ENCODE data around the gene PTGIS. TPM values are rescaled to one million over a fixed set of nuclear protein-coding genes. Genes with fewer than 3 reads are reported as not detected.
"Not testable (repeated sequence)": the region's sequence is repeated elsewhere in the genome, so short reads cannot be mapped to it uniquely, and the experiment has no call there.

PTGIS gene
- total RNA-seq, 1 donor from 2014 or later, result 31.3 TPM

GRCh38 chr20:49615401-49616153 lies 47.6 kb upstream of the PTGIS start:
- H3K27me3 Mint-ChIP-seq (ENCODE audit: insufficient read depth, low read depth), result peaks cover 11% of the 10 kb centered on the region
- H3K4me3 Mint-ChIP-seq, result no peak overlapping the region
- H3K4me1 ChIP-seq, result no peaks in the 10 kb centered on the region
- no peak for DNase-seq (ENCODE audit: low spot score)
- H3K27me3 ChIP-seq, result no peaks in the 10 kb centered on the region
- H3K9ac ChIP-seq, result no peak overlapping the region
- H3K79me2 ChIP-seq (ENCODE audit: low read depth), result no peaks in the 10 kb centered on the region
- no peak overlapping the region for H3K27ac Mint-ChIP-seq
- no peak overlapping the region for H3K4me2 ChIP-seq
- no peak overlapping the region for H2AFZ ChIP-seq (replicated peaks)
- H3K36me3 ChIP-seq, result no peaks in the 10 kb centered on the region
- H4K20me1 ChIP-seq (ENCODE audit: low read depth), result no peaks in the 10 kb centered on the region
- H3K9me3 Mint-ChIP-seq, result no peaks in the 10 kb centered on the region
- no peak overlapping the region for H3K4me3 ChIP-seq
- no peak overlapping the region for H3K27ac ChIP-seq
- no peaks in the 10 kb centered on the region for H3F3A ChIP-seq (ENCODE audit: low read depth)
- no peaks in the 10 kb centered on the region for H3K36me3 Mint-ChIP-seq
- H3K4me1 Mint-ChIP-seq, result peaks cover 7% of the 10 kb centered on the region
- H3K9me3 ChIP-seq (ENCODE audit: low read depth), result no peaks in the 10 kb centered on the region
- TF ChIP-seq EZH2 (IDR thresholded peaks at IDR 0.05) (no peak), EZH2phosphoT487 (IDR thresholded peaks at IDR 0.05) (no peak), CTCF (IDR thresholded peaks at IDR 0.05) (no peak)

- H3K27me3 Mint-ChIP-seq (ENCODE audit: insufficient read depth, low read depth), result peaks cover 13% of the 10 kb centered on the region
- not testable (repeated sequence) for H3K9me3 ChIP-seq (ENCODE audit: low read depth); H3K4me1 Mint-ChIP-seq; H4K20me1 ChIP-seq (ENCODE audit: low read depth); H3K27ac ChIP-seq; H3K27me3 ChIP-seq; H3K4me3 Mint-ChIP-seq; H3K4me1 ChIP-seq; H2AFZ ChIP-seq (replicated peaks); H3F3A ChIP-seq (ENCODE audit: low read depth); H3K4me3 ChIP-seq; H3K36me3 Mint-ChIP-seq; H3K79me2 ChIP-seq (ENCODE audit: low read depth); H3K9me3 Mint-ChIP-seq; H3K9ac ChIP-seq; H3K4me2 ChIP-seq; H3K27ac Mint-ChIP-seq; DNase-seq (ENCODE audit: low spot score); H3K36me3 ChIP-seq
These were observed 47.1 kb upstream of the PTGIS start for GRCh38 chr20:49615051-49615400.

- Histone ChIP-seq H3K27ac (no peak overlapping the region), H3K4me1 (no peaks in the 10 kb centered on the region), H3K79me2 (ENCODE audit: low read depth) (no peaks in the 10 kb centered on the region), H2AFZ (replicated peaks) (no peak overlapping the region), H3K9me3 (ENCODE audit: low read depth) (no peaks in the 10 kb centered on the region), H3K9ac (no peak overlapping the region), H3F3A (ENCODE audit: low read depth) (no peaks in the 10 kb centered on the region), H3K4me3 (no peak overlapping the region), H4K20me1 (ENCODE audit: low read depth) (no peaks in the 10 kb centered on the region), H3K36me3 (no peaks in the 10 kb centered on the region), H3K4me2 (no peak overlapping the region), H3K27me3 (no peaks in the 10 kb centered on the region)
- Mint-ChIP-seq H3K27me3 (ENCODE audit: insufficient read depth, low read depth) (peaks cover 15% of the 10 kb centered on the region), H3K27ac (peak overlapping the region; percentile 21), H3K9me3 (no peaks in the 10 kb centered on the region), H3K4me3 (no peak overlapping the region), H3K4me1 (peaks cover 8% of the 10 kb centered on the region), H3K36me3 (no peaks in the 10 kb centered on the region)
- TF ChIP-seq EZH2phosphoT487 (IDR thresholded peaks at IDR 0.05) (no peak), EZH2 (IDR thresholded peaks at IDR 0.05) (no peak), CTCF (IDR thresholded peaks at IDR 0.05) (no peak)
- DNase-seq (ENCODE audit: low spot score), result no peak
These were observed 46.6 kb upstream of the PTGIS start for GRCh38 chr20:49614338-49615050.
